Neural progenitor cell (in vitro differentiated cells): Measurements from ENCODE around the gene DIS3L2. TPM values are rescaled to one million over a fixed set of nuclear protein-coding genes. Genes with fewer than 3 reads are reported as not detected.
"Not testable (repeated sequence)": the region's sequence is repeated elsewhere in the genome, so short reads cannot be mapped to it uniquely, and the experiment has no call there.

Source experiments
- DNase-seq: peaks from one replicate; pipeline ENCODE4 v3.0.0-alpha.2; 2016; ENCODE audit warnings: low spot score
- H2AFZ ChIP-seq: fragments of 200-600 bp; sonication (generic); replicated peaks from 2 replicates; pipeline ENCODE4 v1.6.1; 2016; ENCODE audit warnings: antibody characterized with exemption
- H3F3A ChIP-seq: fragments of 200-600 bp; sonication (generic); 2 replicates; pipeline ENCODE4 v1.6.1; 2016; ENCODE audit warnings: antibody characterized with exemption, low read depth
- H3K27ac ChIP-seq: fragments of 200-600 bp; sonication (generic); 2 replicates; pipeline ENCODE4 v1.5.1; 2016; ENCODE audit warnings: mild to moderate bottlenecking
- H3K27me3 ChIP-seq: fragments of 200-600 bp; sonication (generic); 2 replicates; pipeline ENCODE4 v1.6.1; 2016; ENCODE audit warnings: mild to moderate bottlenecking, moderate library complexity
- H3K36me3 ChIP-seq: fragments of 200-600 bp; sonication (generic); 2 replicates; pipeline ENCODE4 v1.5.1; 2016
- H3K4me1 ChIP-seq: fragments of 200-600 bp; sonication (generic); 2 replicates; pipeline ENCODE4 v1.6.1; 2016; ENCODE audit warnings: mixed run types
- H3K4me2 ChIP-seq: fragments of 200-600 bp; sonication (generic); 2 replicates; pipeline ENCODE4 v1.6.1; 2016
- H3K4me3 ChIP-seq: fragments of 200-600 bp; sonication (generic); 2 replicates; pipeline ENCODE4 v1.5.1; 2016
- H3K79me2 ChIP-seq: fragments of 200-600 bp; sonication (generic); 2 replicates; pipeline ENCODE4 v1.6.1; 2016; ENCODE audit warnings: low read depth
- H3K9ac ChIP-seq: fragments of 200-600 bp; sonication (generic); 2 replicates; pipeline ENCODE4 v1.6.1; 2016
- H3K9me3 ChIP-seq: fragments of 200-600 bp; sonication (generic); 2 replicates; pipeline ENCODE4 v1.5.1; 2016; ENCODE audit warnings: low read depth
- H4K20me1 ChIP-seq: fragments of 200-600 bp; sonication (generic); 2 replicates; pipeline ENCODE4 v1.6.1; 2016; ENCODE audit warnings: low read depth
- H3K27ac Mint-ChIP-seq: 3 replicates; pipeline ENCODE4 v1.8.0; 2021; ENCODE audit warnings: mixed read lengths
- H3K27me3 Mint-ChIP-seq: 2 replicates; pipeline ENCODE4 v1.8.0; 2022; ENCODE audit warnings: low read depth, mild to moderate bottlenecking, inconsistent platforms, moderate library complexity, mixed read lengths; ENCODE audit not compliant: insufficient read depth
- H3K36me3 Mint-ChIP-seq: 3 replicates; pipeline ENCODE4 v1.8.0; 2021; ENCODE audit warnings: mixed read lengths
- H3K4me1 Mint-ChIP-seq: 3 replicates; pipeline ENCODE4 v1.8.0; 2021; ENCODE audit warnings: mixed read lengths
- H3K4me3 Mint-ChIP-seq: 3 replicates; pipeline ENCODE4 v1.8.0; 2021; ENCODE audit warnings: mild to moderate bottlenecking, moderate library complexity, mixed read lengths
- H3K9me3 Mint-ChIP-seq: 3 replicates; pipeline ENCODE4 v1.8.0; 2020; ENCODE audit warnings: mixed read lengths
- EZH2 ChIP-seq: fragments of 200-600 bp; sonication (generic); IDR thresholded peaks from 2 replicates; pipeline ENCODE4 v1.6.1; 2017; ENCODE audit warnings: antibody characterized with exemption, mild to moderate bottlenecking, moderate library complexity
- total RNA-seq: library from RNA; depleted of rRNA; stranded (reverse); fragments of >200 nt; gene quantifications from 2 replicates; pipeline ENCODE4 v1.2.3, GENCODE V29; 2015; ENCODE audit warnings: low replicate concordance
- TF ChIP-seq, protein P1 (sequence below): fragments of 200-600 bp; sonication (generic); IDR thresholded peaks from 2 replicates; pipeline ENCODE4 v1.5.1; 2017; ENCODE audit warnings: antibody characterized with exemption, mild to moderate bottlenecking

DIS3L2 gene
- total RNA-seq, 1 donor from 2014 or later: 23.2 TPM

DNA sequence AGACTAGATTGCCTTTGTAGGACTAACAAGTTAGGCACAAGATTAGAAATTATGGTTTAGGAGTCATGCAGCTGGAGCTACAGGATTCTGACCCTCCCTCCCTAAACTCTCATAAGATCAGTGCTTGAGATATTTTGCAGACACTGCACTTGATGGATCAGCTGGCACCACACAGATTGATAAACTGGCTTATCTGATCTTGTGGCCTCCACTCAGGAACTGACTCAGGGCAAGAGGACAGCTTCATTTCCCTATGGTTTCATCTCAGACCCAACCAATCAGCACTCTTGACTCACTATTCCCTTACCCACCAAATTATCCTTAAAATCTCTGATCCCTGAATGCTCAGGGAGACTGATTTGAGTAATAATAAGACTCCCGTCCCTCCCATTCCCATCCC, 152.3 kb downstream of the DIS3L2 start:
- no peak for TF ChIP-seq EZH2
- no peak overlapping the region for H2AFZ ChIP-seq
- H3K9me3 ChIP-seq: no peaks in the 10 kb centered on the region
- Mint-ChIP-seq H3K36me3 (peaks cover 2% of the 10 kb centered on the region), H3K4me3 (no peak overlapping the region), H3K4me1 (peaks cover 2% of the 10 kb centered on the region), H3K27me3 (no peaks in the 10 kb centered on the region), H3K9me3 (no peaks in the 10 kb centered on the region), H3K27ac (no peak overlapping the region)
- H3K4me1 ChIP-seq: no peaks in the 10 kb centered on the region
- no peaks in the 10 kb centered on the region for H3K36me3 ChIP-seq
- H3K27ac ChIP-seq: no peak overlapping the region
- H3K4me2 ChIP-seq: no peak overlapping the region
- no peaks in the 10 kb centered on the region for H3K79me2 ChIP-seq
- no peaks in the 10 kb centered on the region for H4K20me1 ChIP-seq
- DNase-seq: no peak
- no peaks in the 10 kb centered on the region for H3K27me3 ChIP-seq
- no peak overlapping the region for H3K9ac ChIP-seq
- no peak overlapping the region for H3K4me3 ChIP-seq
- H3F3A ChIP-seq: no peaks in the 10 kb centered on the region

GRCh38 chr2:232115728-232116361, 154.3 kb downstream of the DIS3L2 start:
- not testable (repeated sequence) for H3K9me3 Mint-ChIP-seq, H3K4me1 Mint-ChIP-seq, H3K79me2 ChIP-seq, H4K20me1 ChIP-seq, H3K4me3 ChIP-seq, H3K9me3 ChIP-seq, H3F3A ChIP-seq, DNase-seq, H3K4me1 ChIP-seq, H3K36me3 ChIP-seq, H3K27me3 ChIP-seq, H2AFZ ChIP-seq, H3K36me3 Mint-ChIP-seq, H3K27me3 Mint-ChIP-seq, H3K27ac Mint-ChIP-seq, H3K9ac ChIP-seq, H3K4me2 ChIP-seq, H3K27ac ChIP-seq, H3K4me3 Mint-ChIP-seq

- peaks cover 12% of the 10 kb centered on the region for H4K20me1 ChIP-seq
- H3K4me1 Mint-ChIP-seq: peaks cover 15% of the 10 kb centered on the region
- H3K4me3 Mint-ChIP-seq: no peak overlapping the region
- H3K4me1 ChIP-seq: no peaks in the 10 kb centered on the region
- H3F3A ChIP-seq: no peaks in the 10 kb centered on the region
- peaks cover 2% of the 10 kb centered on the region for H3K36me3 Mint-ChIP-seq
- no peak overlapping the region for H2AFZ ChIP-seq
- DNase-seq: no peak
- H3K27me3 Mint-ChIP-seq: peaks cover 2% of the 10 kb centered on the region
- no peak overlapping the region for H3K9ac ChIP-seq
- H3K27me3 ChIP-seq: no peaks in the 10 kb centered on the region
- no peaks in the 10 kb centered on the region for H3K36me3 ChIP-seq
- H3K4me2 ChIP-seq: no peak overlapping the region
- H3K9me3 Mint-ChIP-seq: no peaks in the 10 kb centered on the region
- H3K27ac ChIP-seq: no peak overlapping the region
- TF ChIP-seq, protein P1, sequence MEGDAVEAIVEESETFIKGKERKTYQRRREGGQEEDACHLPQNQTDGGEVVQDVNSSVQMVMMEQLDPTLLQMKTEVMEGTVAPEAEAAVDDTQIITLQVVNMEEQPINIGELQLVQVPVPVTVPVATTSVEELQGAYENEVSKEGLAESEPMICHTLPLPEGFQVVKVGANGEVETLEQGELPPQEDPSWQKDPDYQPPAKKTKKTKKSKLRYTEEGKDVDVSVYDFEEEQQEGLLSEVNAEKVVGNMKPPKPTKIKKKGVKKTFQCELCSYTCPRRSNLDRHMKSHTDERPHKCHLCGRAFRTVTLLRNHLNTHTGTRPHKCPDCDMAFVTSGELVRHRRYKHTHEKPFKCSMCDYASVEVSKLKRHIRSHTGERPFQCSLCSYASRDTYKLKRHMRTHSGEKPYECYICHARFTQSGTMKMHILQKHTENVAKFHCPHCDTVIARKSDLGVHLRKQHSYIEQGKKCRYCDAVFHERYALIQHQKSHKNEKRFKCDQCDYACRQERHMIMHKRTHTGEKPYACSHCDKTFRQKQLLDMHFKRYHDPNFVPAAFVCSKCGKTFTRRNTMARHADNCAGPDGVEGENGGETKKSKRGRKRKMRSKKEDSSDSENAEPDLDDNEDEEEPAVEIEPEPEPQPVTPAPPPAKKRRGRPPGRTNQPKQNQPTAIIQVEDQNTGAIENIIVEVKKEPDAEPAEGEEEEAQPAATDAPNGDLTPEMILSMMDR: no peak
- H3K4me3 ChIP-seq: no peak overlapping the region
- no peak overlapping the region for H3K27ac Mint-ChIP-seq
- no peaks in the 10 kb centered on the region for H3K79me2 ChIP-seq
- no peaks in the 10 kb centered on the region for H3K9me3 ChIP-seq
Measured at GRCh38 chr2:232116852-232117251, 155.3 kb downstream of the DIS3L2 start.

DNA sequence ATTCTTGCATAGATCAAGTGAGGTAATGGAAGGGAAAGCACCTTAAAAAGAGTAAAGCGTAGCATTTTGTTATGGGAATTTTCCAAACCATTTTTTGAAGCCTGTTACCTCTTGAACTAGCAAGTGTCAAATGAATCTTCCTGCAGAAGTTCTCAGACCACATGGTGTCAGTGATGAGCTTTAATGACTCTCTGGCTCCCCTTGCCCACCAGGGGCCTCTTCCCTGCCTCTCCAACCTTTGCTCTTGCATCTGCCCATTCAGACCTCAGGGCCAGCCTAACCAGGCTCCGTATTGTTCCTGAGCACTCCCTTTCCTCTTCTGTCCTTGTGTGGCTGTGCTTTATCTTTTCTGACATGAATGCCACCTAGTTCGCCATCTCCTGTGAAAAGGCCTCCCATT, 155.9 kb downstream of the DIS3L2 start:
- H3K4me1 Mint-ChIP-seq: peaks cover 17% of the 10 kb centered on the region
- peak; percentile 41 for DNase-seq

More for the DNA sequence above, 155.9 kb downstream of the DIS3L2 start:
- TF ChIP-seq EZH2: no peak
- TF ChIP-seq, protein P1: peak; percentile 39
- no peak overlapping the region for H3K9ac ChIP-seq
- peaks cover 12% of the 10 kb centered on the region for H4K20me1 ChIP-seq
- H3F3A ChIP-seq: no peaks in the 10 kb centered on the region
- peaks cover 2% of the 10 kb centered on the region for H3K36me3 Mint-ChIP-seq
- H3K4me1 ChIP-seq: no peaks in the 10 kb centered on the region
- no peak overlapping the region for H2AFZ ChIP-seq
- no peak overlapping the region for H3K4me3 ChIP-seq
- H3K4me2 ChIP-seq: no peak overlapping the region
- peaks cover 2% of the 10 kb centered on the region for H3K27me3 Mint-ChIP-seq
- H3K9me3 ChIP-seq: no peaks in the 10 kb centered on the region
- H3K9me3 Mint-ChIP-seq: no peaks in the 10 kb centered on the region
- H3K27me3 ChIP-seq: no peaks in the 10 kb centered on the region
- no peaks in the 10 kb centered on the region for H3K36me3 ChIP-seq
- no peak overlapping the region for H3K27ac ChIP-seq
- no peak overlapping the region for H3K4me3 Mint-ChIP-seq
- H3K27ac Mint-ChIP-seq: no peak overlapping the region
- H3K79me2 ChIP-seq: no peaks in the 10 kb centered on the region
